Stimulated activated CD4-positive, alpha-beta T cell treated with anti-CD3 and anti-CD28 coated beads, Interleukin-15, amount 100 ng/mL, for 1 hour (primary cell): ENCODE measurements around the gene PDPK1.

Experiments
- DNase-seq, 2 donors: peaks; one replicate each; pipeline ENCODE4 v3.0.0-alpha.2; 2020; ENCODE audit warnings: low read depth in 1 of 2, low spot score in 1 of 2

PDPK1 gene

DNA sequence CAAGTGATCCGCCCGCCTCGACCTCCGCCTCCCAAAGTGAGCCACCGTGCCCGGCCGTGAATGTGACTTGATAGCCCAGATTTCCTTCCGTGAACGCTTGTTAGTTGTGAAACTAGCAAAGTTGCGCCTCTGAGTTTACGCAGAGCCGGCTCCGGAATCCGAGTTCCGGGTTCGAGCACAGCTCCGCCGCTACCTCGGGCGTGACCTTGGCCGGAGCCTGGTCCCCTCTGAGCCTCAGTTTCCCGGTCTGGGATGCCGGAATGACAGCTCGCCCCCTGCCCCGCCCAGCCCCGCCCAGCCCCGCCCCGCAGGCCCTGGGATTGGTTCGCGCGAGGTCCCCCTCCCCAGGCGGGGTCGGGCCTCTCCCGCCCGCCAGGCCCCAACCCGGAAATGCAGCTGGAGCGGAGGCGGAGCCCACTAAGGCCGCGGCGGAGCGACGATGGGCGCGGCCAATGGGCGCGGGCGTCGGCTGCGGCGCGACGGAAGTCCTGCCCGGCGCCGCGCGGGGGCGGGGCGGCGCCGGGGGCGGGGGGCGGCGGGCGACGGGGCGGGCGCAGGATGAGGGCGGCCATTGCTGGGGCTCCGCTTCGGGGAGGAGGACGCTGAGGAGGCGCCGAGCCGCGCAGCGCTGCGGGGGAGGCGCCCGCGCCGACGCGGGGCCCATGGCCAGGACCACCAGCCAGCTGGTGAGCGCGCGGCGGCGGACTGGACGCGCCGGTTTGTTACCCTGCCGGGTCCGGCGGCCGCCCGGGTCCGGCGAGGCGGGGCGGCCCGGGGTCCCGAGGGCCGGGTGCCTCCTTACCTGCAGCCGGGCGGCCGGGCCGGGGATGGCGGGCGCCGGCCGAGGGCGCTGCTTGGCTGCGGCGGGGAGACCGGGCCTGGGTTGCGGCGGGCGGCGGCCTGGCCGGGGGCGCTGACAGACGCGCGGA is at the start of gene PDPK1:
TSS of gene PDPK1 (plus strand) at position 571 of the 929 bp plus-strand sequence. CDS start at position 663, 92 bp downstream.
- peak; percentile 91 for DNase-seq

DNA sequence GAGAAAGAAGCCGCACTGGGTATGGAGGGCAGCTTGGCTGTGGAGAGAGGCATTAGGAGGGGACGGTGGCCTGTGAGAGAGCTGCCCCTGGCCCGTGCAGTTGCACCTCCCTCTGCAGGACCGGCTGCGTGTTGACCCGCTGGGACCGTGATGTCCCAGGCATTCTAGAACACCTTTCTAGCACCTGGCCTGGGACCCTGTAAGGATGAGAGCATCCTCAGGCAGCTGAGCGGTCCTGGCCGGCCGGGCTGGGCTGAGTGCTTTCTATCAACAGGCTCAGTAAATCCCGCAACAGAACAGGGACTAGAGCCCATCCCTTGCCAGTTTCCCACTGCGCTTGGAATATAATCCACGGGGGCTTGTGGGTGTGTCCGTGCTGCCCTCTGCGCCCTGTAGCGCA is 48.2 kb upstream of the PDPK1 start:
- no peak for DNase-seq

DNA sequence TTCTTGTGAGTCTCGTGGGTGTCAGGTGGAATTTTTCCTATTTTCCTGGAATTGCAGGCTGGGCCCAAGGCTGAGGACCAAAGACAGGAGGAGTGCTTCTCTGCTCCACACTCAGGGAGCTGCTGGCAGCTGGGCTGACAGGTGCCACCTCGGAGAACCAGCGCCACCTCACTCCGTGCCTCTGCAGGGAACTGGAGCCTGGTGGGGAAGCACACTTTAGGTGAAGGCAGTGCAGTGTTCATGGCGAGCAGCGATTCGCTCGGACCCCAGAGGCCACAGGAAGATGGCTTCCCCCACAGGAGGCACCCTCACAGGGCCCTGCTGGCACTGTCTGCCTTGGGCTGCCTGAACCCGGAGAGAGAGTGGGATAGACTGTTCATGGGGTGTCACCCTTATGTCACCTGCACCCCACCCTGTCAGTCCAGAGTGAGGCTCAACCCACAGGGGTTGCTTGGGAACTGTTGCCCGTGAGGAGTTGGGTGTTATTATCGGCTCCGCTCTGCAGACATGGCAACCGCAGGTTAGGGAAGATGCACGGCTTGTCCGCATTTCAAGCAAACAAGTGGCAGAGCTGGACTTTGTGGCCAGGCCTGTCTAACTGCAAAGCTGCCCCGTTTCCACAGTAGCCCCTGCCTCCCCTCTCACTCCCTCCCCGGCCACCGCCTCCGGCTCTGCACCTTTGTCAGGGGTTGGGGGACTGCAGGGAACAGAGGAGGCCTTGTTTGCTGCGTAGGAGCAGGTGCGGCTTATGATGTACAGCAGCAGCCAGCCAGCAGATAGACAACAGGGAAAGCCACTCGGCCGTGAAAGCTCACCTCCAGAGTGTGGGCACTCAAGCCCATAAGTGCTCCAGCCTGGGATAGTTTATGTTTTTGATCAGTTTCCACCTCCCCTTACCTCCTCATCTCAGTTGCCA is 47.4 kb upstream of the PDPK1 start:
- DNase-seq = no peak

DNA sequence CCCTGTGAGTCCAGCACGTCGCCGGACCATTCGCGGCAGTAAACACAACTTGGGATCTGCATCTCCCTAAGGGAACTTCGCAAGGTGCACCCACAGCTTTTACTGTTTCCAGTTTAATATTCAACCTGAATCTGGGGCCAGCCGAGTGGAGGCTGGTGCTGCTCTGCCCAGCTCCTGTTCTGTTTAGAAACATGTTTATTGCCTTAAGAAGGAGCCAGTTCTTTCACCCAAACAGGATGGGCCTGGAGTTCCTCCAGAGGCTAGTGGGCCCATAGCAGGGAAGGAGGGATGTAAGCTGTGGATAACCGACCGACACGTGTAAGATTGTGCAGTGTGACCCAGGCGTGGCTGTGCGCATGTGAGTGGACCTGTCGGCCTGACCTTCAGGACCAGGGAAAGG is 45.5 kb upstream of the PDPK1 start:
- DNase-seq = no peak

DNA sequence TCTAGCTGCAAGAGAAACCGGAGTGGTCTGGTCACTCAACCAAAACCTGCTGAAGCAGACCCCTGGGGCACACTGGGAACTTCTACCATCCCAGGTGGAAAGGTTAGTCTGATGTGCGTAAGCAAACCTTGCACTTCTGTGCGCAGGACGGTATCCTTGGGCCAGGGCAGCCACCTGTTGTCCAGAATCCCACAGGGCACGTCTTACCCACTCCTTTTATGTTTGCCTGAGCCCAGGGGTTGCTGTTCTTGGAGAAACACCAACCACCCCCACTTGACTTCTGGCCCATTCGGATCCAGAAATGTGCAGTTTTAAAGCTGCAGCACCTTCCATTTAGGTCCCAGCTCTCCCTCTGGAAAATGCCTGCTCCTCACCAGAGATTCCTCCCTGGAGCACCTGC is 44.2 kb upstream of the PDPK1 start:
- no peak for DNase-seq

DNA sequence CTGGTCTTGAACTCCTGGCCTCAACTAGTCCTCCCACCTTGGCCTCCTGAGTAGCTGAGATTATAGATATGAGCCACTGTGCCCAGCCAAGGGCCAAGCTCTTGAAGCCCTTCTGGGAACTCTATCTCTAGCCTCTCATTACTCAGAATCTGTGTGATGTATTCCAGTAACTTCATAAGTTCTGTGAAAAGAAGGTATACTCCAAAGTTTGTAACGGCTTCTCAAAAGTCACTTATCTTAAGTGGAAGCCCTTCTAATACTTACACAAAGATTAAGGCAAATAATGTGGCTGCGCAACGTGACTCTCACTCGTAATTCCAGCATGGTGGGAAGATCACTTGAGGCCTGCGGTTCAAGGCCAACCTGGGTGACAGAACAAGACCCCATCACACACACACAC is 43.2 kb upstream of the PDPK1 start:
- no peak for DNase-seq

DNA sequence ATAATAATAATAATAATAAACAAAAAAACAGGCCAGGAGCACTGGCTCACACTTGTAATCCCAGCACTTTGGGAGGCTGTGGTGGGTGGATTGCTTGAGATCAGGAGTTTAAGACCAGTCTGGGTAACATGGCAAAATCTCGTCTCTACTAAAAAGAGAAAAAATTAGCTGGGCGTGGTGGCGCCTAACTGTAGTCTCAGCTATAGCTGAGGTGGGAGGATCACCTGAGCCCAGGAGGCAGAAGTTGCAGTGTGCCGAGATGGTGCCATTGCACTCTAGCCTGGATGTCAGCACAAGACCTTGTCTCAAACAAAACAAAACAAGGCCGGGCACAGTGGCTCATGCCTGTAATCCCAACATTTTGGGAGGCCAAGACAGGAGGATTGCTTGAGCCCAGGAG is 42.8 kb upstream of the PDPK1 start:
- DNase-seq = no peak

DNA sequence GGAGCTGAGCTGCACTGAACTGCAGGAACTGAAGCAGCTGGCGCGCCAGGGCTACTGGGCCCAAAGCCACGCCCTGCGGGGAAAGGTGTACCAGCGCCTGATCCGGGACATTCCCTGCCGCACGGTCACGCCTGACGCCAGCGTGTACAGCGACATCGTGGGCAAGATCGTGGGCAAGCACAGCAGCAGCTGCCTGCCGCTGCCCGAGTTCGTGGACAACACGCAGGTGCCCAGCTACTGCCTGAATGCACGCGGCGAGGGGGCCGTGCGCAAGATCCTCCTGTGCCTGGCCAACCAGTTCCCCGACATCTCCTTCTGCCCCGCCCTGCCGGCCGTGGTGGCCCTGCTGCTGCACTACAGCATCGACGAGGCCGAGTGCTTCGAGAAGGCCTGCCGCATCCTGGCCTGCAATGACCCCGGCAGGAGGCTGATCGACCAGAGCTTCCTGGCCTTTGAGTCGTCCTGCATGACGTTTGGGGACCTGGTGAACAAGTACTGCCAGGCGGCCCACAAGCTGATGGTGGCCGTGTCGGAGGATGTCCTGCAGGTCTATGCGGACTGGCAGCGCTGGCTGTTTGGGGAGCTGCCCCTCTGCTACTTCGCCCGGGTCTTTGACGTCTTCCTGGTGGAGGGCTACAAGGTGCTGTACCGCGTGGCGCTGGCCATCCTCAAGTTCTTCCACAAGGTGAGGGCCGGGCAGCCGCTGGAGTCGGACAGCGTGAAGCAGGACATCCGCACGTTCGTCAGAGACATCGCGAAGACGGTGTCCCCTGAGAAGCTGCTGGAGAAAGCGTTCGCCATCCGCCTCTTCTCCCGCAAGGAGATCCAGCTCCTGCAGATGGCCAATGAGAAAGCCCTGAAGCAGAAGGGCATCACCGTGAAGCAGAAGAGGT is 41.4 kb upstream of the PDPK1 start:
- no peak for DNase-seq

DNA sequence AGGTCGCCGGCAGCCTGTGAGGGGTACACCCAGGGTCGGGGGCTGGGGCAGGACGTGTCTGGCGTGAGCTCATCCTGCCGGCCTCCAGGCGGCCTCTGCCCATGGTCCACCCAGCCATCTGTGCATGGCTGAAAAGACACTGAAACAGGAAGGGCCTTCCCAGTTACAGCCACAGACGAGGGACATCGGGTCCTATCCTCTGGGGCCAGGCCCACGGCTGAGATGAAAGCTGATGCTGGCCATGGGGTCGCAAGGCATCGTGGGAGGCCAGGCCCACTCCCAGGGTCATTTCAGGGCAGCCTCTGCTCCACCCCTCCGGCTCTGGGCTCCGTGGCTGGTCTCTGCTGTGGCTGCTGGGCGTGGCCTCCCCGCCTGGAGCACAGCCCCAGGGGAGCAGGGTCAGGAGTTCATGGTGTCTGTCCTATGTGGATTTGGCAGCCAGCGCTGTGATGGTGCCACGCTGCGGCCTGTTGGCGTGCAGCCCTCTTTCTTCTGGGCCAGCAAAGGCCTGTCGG is 40.6 kb upstream of the PDPK1 start:
- DNase-seq = no peak

DNA sequence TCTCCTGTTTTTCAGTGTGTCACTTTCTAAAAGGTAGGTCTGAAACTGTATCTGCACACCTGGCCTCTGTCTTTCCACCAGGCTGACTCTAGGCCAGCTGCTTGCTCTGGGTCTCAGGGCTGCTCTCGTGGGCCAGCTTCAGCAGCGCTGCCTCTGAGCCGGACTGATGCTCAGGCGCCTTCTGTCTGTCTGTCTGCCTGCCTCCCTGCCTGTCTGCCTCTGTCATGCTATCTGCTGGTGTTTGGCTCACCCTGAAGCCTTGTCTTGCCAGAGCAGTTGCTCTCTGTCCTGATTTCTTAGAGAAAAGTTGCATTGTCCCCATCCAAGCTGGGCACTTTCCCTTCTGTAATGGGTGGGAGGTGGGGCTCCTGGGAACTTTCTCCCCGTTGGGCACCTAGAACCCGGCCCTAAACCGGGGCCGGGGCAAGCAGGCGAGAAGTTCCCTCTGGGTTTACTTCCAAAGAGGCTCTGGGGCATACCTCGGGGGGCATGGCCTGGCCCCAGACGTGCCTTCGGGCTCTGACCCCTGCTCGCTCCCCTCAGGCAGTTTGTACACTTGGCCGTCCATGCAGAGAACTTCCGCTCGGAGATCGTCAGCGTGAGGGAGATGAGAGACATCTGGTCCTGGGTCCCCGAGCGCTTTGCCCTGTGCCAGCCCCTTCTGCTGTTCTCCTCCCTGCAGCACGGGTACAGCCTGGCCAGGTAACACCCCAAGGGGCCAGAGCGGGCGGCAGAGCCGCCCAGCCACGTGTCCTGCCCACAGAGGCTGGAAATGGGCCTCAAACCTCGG is 39.9 kb upstream of the PDPK1 start:
- DNase-seq = no peak

DNA sequence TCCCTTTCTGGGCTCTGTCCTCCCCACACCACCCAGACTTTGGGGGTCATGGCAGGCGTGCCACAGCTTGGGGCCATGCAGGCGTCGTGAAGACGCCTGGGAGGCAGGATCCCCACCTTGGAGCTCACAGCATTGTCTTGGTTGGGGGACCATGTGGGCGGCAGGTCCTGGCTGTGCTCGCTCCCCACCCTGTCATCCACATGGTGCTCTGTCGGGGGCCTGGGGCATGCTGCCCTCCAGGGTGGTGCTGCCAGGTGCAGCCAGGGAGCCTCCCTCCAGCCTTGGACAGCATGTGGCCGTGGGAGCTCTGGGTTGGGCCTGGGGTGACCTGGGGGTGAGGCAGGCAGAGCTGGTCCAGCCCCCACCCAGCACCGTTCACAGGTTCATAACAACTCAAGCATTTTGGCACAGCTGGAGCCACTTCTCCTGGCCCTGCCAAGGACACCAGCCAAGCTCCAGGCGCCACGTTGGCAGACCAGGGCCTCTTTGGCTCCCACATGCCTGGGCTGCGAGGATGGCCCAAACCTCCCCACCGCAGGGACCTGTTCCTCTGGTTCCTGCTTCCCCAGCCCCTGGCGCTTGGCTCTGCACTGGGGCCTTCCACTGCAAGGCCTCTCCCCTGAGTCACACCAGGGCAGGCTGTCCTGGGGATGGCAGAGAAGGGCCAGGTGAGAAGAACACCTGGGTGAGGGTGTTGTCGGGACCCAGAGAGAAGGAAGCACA is 39.1 kb upstream of the PDPK1 start:
- DNase-seq = no peak

DNA sequence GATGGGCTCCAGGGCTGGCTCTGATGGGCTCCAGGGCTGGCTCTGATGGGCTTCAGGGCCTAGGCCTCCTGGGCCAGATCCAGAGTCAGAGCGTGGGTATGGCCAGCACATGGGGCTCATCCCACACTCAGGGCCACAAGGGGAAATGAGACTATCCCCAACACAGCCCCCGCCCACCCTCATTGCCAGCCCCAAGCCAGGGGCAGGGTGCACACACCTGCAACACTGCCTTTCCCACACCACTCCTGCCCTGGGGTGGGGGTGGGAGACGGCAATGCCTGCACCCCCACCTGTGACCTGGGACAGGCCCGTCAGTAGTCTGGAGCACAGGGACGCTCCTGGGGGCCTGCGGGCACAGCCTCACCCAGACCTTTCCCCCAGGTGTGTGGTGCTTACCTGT is 38.4 kb upstream of the PDPK1 start:
- no peak for DNase-seq

DNA sequence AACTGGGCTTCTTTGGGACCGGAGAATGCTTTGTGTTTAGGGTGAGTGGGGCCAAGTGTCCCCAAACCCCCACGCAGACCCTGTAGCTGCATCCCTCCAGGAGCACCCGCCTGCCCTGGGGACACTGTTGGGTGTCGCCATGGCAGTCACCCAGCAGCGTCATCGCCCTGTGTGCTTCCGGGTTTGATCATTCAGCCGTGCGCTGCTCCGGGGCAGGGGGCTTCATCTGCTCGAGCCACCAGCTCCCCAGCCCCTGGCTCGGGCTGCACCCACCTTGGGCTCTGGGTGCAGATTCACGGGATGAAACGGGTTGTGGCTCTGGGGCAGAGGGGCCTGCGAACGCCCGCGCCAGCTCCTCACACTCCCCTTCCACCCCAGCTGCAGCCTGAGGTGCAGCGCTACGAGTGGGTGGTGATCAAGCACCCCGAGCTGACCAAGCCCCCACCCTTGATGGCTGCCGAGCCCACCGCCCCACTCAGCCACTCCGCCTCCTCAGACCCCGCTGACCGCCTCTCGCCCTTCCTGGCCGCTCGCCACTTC is 37.9 kb upstream of the PDPK1 start:
- DNase-seq = no peak

DNA sequence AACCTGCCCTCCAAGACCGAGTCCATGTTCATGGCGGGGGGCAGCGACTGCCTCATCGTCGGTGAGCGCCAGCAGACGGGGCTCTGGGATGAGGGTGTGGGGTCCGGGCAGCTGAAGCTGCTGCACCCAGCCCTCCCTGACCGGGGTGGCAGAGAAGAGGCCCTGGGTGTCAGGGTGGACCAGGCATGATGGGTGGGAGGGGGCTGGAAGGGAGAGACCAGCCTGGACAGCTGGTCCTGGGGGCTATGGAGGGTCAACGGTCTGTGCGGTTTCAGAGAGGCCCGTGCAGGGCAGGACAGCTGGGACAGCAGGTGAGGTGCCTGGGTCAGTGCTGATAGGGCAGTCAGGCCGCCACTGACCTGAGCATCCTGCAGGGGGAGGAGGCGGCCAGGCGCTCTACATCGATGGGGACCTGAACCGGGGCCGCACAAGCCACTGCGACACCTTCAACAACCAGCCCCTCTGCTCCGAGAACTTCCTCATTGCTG is 37.3 kb upstream of the PDPK1 start:
- DNase-seq = no peak

DNA sequence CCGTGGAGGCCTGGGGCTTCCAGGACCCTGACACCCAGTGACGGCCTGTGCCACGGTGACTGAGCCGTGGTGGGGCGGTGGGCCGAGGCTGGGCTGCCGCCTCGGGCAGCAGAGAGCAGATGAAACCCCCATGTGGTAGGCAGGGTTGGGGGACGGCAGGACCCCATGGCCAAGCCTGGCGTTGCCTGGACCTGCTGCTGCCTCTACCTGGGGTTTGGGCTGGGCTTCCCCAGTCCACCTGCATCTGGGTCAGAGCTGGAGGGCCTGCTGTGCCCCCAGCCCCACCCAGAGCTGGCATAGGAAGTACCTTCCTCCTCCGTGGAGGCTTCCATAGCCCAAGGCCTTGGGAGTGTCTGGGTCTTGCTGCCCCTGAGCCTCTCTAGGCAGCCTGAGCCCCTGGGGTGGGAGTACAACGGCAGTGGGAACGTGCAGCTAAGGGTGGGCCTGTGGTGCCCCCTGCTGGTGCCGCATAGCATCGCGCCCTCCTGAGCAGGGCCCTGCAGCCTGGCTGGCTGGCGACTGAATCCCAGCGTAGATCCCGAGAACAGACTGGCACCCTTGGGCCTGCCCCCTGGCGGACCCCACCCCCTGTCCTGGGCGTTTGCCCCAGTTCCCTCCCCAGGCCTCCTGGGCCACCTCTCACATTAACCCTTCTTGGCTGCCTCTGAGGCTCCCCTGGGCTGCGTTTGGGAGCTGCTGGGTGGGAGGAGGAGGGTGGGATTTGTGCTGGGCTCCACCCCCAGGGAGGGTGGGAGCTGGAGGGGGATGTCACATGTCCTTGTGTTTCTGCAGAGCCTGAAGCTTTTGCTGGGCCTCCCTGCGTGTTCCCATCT is 36.7 kb upstream of the PDPK1 start:
- peak; percentile 54 to 77 for DNase-seq

DNA sequence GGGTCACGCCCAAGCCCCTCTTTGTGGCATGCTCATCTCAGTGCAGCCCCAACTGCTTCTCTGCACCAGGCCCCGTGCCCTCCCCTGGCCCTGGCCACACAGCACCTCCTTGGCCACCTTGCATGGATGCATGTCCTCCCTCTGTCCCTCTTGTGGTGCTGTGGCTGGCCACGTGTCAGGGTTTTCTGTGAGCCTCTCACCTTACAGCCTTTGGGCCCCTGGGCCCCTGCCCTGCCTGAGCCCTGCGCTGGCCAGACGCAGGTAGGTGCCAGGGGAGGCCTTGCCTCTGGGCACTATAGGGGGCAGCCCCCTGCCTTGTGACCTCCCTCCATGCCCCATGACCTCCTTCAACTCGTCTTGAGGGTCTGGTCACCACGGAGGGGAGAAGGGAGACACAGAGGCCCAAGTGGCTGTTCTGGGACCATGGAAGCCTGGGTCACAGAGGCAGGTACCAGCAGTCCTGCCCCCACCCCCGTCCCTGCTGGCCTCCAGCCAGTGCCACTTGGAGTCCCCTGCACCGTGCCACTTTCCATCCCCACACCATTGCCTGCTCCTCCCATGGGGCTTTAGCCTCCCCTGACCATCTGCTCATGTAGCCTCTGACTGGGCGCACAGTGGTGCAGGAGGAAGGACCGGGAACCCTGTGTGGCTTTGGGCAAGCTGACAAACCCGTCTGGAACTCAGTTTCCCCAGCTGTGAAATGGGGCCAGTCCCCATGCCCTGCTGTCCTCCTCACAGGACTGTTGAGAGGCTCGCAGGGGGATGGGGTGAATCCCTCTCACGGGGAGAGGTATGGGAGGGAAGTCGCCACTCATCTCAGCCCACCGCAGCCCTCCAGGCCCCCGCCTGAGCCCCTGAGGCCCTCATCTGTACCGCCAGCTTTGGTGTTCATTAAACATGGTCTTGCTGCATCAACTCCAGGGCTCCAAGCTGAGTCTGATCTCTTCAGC is 35.6 kb upstream of the PDPK1 start:
- no peak for DNase-seq

DNA sequence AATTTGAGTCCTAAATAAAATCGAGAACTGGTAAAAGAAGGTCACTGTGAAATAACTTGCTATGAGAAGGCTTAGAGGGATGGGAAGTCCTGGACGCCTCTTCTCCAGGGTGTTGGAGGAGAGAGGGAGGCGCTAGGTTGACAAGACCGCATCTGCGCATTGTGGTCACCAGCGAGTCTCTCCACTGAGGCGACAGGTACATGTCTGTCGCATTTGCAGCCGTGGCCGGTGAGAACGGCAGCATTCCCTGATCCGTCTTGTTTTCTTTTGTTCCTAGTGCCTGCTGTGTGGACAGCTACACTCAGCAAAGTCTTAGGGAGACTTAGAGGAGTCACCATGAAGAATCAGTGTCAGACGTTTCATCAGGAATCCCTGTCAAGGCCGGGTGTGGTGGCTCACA is 32.1 kb upstream of the PDPK1 start:
- no peak for DNase-seq
